ENCODE results near the gene TPP1. TPM values are rescaled to one million over a fixed set of nuclear protein-coding genes. Genes with fewer than 3 reads are reported as not detected.

Gene TPP1
- 221 and 241 TPM in 2 replicates for total RNA-seq

DNA sequence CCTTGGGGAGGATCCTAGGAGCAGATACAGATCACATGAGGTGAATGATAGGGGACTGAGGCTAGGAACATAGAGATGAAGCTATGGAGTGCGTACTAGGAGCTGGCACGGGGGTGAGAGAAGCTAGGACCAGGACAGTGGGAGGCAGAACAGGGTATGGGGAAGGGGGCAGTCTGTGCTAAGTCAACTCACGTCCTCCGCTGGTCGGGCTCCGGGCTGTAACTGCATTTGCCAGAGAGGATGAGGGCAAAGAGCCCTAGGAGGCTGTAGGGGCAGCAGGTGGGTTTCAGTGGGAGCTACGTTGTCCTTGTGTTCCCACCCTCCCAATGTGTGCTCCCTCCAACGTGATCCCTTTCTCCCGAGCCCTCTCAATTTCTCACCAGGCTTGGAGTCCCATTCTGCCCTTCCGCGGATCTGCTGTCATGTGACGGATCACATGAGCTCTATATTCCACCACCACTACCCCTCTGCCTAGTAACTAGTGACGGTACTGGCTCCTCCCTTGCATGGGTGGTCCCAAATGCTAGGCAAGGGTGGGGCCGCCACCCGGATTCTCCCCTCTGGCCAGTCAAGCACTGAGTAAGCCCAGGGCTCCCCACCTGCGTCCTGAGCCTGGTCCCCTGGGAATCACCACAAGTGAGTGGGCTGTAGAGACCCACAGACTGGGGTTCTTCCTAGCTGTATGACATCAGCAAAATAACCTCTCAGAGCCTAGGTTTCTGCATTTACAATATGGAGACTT is at the start of gene TPP1:
Gene TPP1, minus strand, starts transcription at position 419 of the 742 bp plus-strand sequence. Its CDS starts 22 bp downstream, at position 397.
- peak; percentile 85 for DNase-seq (ENCODE audit: extremely low read depth, low read depth, low spot score)

- DNase-seq (ENCODE audit: extremely low read depth, low read depth, low spot score) = no peak
These were observed 48.6 kb upstream of the TPP1 start for GRCh38 chr11:6667733-6668374.

DNA sequence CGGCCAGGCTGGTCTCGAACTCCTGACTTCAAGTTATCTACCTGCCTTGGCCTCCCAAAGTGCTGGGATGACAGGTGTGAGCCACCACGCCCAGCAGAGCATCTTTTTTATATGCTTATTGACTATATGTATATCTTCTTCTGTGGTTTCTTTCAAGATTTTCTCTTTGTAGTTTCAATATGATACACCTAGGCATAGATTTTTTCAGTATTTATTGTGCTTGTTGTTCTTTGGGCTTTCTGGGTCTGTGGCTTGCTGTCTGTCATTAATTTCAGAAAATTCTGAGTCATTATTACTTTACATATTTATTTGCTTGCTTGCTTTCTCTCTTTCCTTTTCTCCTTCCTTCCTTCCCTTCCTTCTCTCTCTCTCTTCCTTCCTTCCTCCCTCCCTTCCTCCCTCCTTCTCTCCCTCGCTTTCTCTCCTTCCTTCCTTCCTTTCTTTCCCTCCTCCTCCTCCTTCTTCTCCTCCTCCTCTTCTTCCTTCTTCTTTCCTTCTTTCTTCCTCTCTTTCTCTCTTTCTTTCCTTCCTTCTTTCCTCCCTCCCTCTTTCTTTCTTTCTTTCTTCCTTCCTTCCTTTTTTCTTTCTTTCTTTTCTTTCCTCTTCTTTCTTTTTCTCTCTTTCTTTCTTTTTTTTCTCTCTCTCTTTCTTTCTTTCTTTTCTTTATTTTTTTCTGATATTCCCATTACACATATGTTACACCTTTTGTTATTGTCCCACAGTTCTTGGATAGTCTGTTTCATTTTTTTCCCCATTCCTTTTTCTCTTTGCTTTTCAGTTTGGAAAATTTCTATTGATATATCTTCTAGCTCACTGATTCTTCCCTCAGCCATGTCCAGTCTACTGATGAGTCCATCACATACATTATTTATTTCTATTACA is 47.3 kb upstream of the TPP1 start:
- no peak for DNase-seq (ENCODE audit: extremely low read depth, low read depth, low spot score)

DNA sequence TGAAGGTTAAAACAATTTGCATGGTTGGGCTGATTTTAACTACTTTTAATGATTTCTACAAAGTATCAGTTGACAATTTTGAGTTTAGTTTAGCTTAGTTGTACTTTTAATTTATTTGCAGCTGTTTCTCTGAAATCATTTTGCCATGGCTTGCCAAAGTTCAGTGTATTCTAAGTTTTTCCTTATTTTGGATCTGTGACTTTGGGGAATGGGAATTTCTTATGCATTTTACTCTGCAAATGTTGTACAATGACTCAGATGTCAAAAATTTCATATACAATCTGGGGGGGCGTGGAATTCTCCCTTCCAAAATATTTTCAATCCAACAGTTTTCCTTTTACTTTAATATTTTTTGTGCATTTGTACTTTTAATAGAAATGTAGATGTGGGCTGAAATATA is 45.3 kb upstream of the TPP1 start:
- DNase-seq (ENCODE audit: extremely low read depth, low read depth, low spot score) = no peak

DNA sequence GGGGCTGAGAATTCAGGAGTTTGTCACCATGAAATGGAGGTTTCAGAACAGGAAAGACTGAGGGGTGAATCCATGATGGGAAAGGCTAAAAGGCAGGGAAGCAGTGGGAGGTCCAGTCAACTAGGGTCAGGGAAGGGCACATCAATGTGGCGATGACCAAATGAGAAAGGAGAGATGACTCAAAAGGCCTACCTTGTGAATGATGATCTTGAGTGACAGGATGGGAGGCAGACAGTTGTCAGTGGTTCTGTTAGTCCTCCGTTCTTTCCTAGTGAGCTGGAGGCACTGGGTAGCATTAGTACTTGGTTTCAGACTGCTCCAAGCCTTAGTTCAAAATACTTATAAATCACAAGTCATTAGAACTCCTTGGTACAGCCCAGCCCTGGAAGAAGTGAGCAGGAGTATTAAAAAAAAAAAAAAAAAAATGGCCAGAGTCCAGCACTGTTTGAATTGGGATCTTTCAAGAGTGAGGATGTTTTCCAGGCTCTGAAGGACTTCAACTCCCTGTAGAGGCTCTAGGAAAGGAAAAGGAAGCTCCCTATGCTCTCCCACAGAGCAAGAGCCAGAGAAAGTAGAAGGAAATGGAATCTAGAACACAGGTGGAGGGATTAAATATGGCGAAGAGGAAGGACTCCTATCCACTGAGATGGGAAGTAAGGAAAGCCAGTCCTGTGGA is 44.7 kb upstream of the TPP1 start:
- DNase-seq (ENCODE audit: extremely low read depth, low read depth, low spot score) = no peak

DNA sequence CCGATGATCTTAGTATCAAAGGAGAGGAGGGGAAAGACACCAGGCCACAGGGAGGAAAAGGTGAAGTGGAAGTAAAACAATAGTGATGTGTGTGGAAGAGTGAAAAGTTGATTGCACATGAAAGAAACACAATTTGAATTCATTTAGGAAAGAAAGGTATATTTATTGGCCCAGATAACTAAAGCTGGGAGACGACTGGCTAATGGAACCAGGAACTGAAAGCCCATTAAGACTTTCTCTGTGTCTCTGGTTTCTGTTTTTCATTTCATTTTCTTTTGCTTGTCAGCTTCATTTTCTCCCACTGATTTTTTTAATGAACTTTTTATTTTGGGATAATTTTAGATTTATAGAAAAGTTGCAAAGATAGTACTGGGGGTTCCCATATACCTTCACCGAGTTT is 41.5 kb upstream of the TPP1 start:
- DNase-seq (ENCODE audit: extremely low read depth, low read depth, low spot score) = no peak

GRCh38 chr11:6658647-6659046 is 39.4 kb upstream of the TPP1 start:
- no peak for DNase-seq (ENCODE audit: extremely low read depth, low read depth, low spot score)

DNA sequence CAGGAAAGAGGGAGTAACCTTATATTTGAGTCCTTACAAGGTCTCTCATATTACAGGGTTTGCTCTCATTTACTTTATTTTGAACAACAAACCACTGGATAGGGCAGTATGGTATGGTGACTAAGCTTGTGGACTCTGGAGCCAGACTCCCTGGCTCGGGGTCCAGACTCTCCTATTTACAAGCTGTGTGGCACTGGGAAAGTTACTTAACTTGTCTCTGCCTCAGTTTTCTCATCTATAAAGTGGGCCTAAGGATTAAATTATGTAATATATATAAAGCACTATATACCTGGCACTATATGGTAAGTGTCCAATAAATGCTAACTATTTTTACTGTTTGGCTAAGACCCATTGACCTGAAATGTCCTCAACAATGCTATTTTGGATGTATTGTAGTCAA is 38.1 kb upstream of the TPP1 start:
- DNase-seq (ENCODE audit: extremely low read depth, low read depth, low spot score) = no peak

GRCh38 chr11:6656936-6657335 is 37.7 kb upstream of the TPP1 start:
- DNase-seq (ENCODE audit: extremely low read depth, low read depth, low spot score) = no peak

- no peak for DNase-seq (ENCODE audit: extremely low read depth, low read depth, low spot score)
These were observed 37.3 kb upstream of the TPP1 start for GRCh38 chr11:6656584-6656915.

DNA sequence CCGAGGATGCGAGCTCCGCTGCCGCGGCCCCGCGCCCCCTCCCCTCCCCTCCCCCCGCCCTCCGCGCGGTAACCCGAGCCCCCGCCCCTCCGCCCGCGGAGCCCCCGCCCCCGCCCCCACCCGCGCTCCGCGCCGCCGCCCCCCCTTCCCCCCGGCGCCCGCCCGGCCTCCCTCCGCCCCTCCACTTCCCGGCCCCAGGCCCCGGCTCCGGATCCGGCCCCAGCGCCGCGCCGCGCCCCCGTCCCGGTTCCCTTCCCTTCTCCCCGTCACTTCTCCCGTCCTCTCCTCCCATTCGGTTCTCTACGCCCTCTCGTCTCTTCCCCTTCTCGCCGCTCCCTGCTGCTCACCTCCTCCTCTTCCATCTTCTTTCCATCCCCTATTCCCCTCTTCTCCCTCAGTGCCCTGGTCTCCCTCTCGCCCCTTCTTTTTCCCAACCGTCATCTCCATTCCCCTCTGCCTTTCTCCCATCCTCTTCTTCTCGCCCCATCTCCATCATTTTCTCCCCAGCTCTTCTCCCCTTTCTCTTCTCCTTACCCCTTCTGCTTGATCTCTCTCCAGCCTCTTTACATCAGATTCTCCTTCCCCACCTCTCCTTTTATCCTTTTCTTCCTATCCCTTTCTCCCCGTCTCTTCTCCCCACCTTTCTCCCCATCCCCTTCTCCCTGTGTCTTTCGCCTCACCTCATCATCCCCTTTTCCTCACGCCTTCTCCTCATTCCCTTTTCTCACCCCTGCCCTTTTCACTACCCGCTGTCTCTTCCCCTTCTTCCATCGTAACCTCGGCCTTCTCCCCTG is 36.8 kb upstream of the TPP1 start, which contains the start of gene DCHS1:
Gene DCHS1, minus strand, starts transcription at position 20 of the 794 bp plus-strand sequence. CDS start 14,196 bp downstream, outside the sequence.
- DNase-seq (ENCODE audit: extremely low read depth, low read depth, low spot score) = no peak

- DNase-seq (ENCODE audit: extremely low read depth, low read depth, low spot score) = no peak
These were observed 36.0 kb upstream of the TPP1 start for GRCh38 chr11:6655020-6655789.

- DNase-seq (ENCODE audit: extremely low read depth, low read depth, low spot score) = no peak
These were observed 35.2 kb upstream of the TPP1 start for GRCh38 chr11:6654281-6655019.

GRCh38 chr11:6653656-6654055 is 34.4 kb upstream of the TPP1 start:
- no peak for DNase-seq (ENCODE audit: extremely low read depth, low read depth, low spot score)

- DNase-seq (ENCODE audit: extremely low read depth, low read depth, low spot score) = no peak
These were observed 33.9 kb upstream of the TPP1 start for GRCh38 chr11:6653097-6653496.

- DNase-seq (ENCODE audit: extremely low read depth, low read depth, low spot score) = no peak
These were observed 33.0 kb upstream of the TPP1 start for GRCh38 chr11:6652182-6652581.

GRCh38 chr11:6650980-6651379 is 31.8 kb upstream of the TPP1 start:
- no peak for DNase-seq (ENCODE audit: extremely low read depth, low read depth, low spot score)

DNA sequence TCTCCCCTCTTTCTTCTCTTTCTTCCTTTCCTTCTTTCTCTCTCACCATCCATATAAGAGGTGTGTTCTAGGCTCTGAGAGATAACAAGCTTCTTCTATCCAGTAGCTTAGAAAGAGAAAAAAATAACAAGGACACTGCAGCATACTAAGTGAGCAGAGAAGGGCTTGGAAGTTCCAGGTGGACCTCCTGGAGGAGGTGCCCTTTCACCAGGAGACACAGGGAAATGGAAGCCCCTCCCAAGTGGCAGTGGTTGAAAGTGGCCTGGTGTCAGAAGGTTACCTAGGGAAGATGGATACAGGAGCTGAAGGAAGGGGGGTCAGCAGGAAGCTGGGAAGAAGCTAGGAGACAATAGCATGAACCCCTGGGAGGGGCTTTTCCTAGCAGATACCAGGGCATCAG is 30.9 kb upstream of the TPP1 start:
- no peak for DNase-seq (ENCODE audit: extremely low read depth, low read depth, low spot score)

- DNase-seq (ENCODE audit: extremely low read depth, low read depth, low spot score) = no peak
These were observed 29.3 kb upstream of the TPP1 start for GRCh38 chr11:6648501-6648900.
